Testis (tissue), 3 donors: Measurements from ENCODE around the gene HMBS. TPM values are rescaled to one million over a fixed set of nuclear protein-coding genes. Genes with fewer than 3 reads are reported as not detected.
"Not testable (repeated sequence)": the region's sequence is repeated elsewhere in the genome, so short reads cannot be mapped to it uniquely, and the experiment has no call there.

Experiments used
- DNase-seq: peaks from one replicate; pipeline ENCODE4 v3.0.0-alpha.2; 2019
- H3K27ac ChIP-seq, 2 donors: fragments of 200-600 bp; sonication (generic); one replicate each; pipeline ENCODE4 v1.5.1; 2019
- H3K27me3 ChIP-seq: fragments of 200-600 bp; sonication (generic); one replicate; pipeline ENCODE4 v1.5.1; 2019
- H3K36me3 ChIP-seq: fragments of 200-600 bp; sonication (generic); one replicate; pipeline ENCODE4 v1.5.1; 2017; ENCODE audit warnings: low read depth; ENCODE audit errors: missing control alignments
- H3K4me1 ChIP-seq: fragments of 200-600 bp; sonication (generic); one replicate; pipeline ENCODE4 v1.5.1; 2019
- H3K4me3 ChIP-seq, 2 donors: fragments of 200-600 bp; sonication (generic); one replicate each; pipeline ENCODE4 v1.5.1; 2017 to 2019
- H3K9me3 ChIP-seq: fragments of 200-600 bp; sonication (generic); one replicate; pipeline ENCODE4 v1.5.1; 2017
- CTCF ChIP-seq, 3 experiments: fragments of 450-650 bp in 2 of 3; fragments of 200-600 bp in 1 of 3; sonication (generic) in 1 of 3; IDR thresholded peaks; one replicate each; pipeline ENCODE4 v1.5.1; 2016 to 2019; ENCODE audit warnings: antibody characterized with exemption in 3 of 3, mild to moderate bottlenecking in 2 of 3, moderate library complexity in 1 of 3
- POLR2A ChIP-seq: fragments of 450-650 bp; IDR thresholded peaks from one replicate; pipeline ENCODE4 v1.6.1; 2017; ENCODE audit warnings: antibody characterized with exemption, mild to moderate bottlenecking, moderate library complexity
- WGBS, 2 donors: methylation state at CpG; one replicate each; pipeline ENCODE4 v1.1.5; 2018; 5-methylcytosine and 5-hydroxymethylcytosine counted together
- intact Hi-C: fragments of 100-400 bp; cut with DNase I; formaldehyde crosslinking; loops from one replicate; pipeline ENCODE4 v1.15.1; 2023; ENCODE audit warnings: low total_unique reads
- polyA plus RNA-seq: library from polyadenylated mRNA; stranded (reverse); fragments of 350-450 nt; fragmentation: Illumina TruSeq; extraction: RNeasy Lipid Tissue Mini Kit (QIAGEN cat#74804); gene quantifications from one replicate; pipeline ENCODE4 v1.2.3, GENCODE V29; 2014; ENCODE audit warnings: low read depth, low replicate concordance; ENCODE audit not compliant: insufficient read depth
- total RNA-seq, 2 donors: library from RNA; depleted of rRNA; stranded (reverse); fragments of >200 nt; gene quantifications; one replicate each; pipeline ENCODE4 v1.2.3, GENCODE V29; 2016

Gene HMBS
- total and polyA plus RNA-seq, 3 donors from 2014 or later, result 14.0 to 17.3 (median 17.0) TPM

- DNase-seq, result no peak
- Histone ChIP-seq H3K9me3 (no peaks in the 10 kb centered on the region), H3K4me1 (peaks cover 32% of the 10 kb centered on the region), H3K4me3 (peak overlapping the region; percentile 76 to 85), H3K27me3 (no peaks in the 10 kb centered on the region), H3K27ac (peak overlapping the region; percentile 84 to 93), H3K36me3 (no peaks in the 10 kb centered on the region)
- TF ChIP-seq CTCF (IDR thresholded peaks at IDR 0.05) (no peak), POLR2A (no peak)
- 1 to 2% methylated on average over 10 to 29 of the region's 29 CpGs for WGBS, 2 donors
- intact Hi-C loops, result no loop called here
Measured at GRCh38 chr11:119100994-119101758, 16.5 kb downstream of the HMBS start.

- peaks cover 39% of the 10 kb centered on the region for H3K4me1 ChIP-seq
- TF ChIP-seq POLR2A (no peak), CTCF (IDR thresholded peaks at IDR 0.05) (no peak)
- peak within 1 kb of the TSS; percentile 84 to 93 for H3K27ac ChIP-seq
- intact Hi-C loops, result no loop called here
- peak within 1 kb of the TSS; percentile 76 to 85 for H3K4me3 ChIP-seq
- no peaks in the 10 kb centered on the region for H3K36me3 ChIP-seq
- DNase-seq, result peak; percentile 97
- 0% methylated on average over 32 of the region's 32 CpGs for WGBS, 2 donors
- H3K27me3 ChIP-seq, result no peaks in the 10 kb centered on the region
- no peaks in the 10 kb centered on the region for H3K9me3 ChIP-seq
Measured at GRCh38 chr11:119101759-119102423, 17.2 kb downstream of the HMBS start, which contains the start of gene DPAGT1. DPAGT1 (minus strand) TSS chr11:119101853; CDS start chr11:119101655, 198 bp downstream.

GRCh38 chr11:119103161-119103664 is 18.5 kb downstream of the HMBS start:
- H3K36me3 ChIP-seq, intact Hi-C loops, DNase-seq, H3K9me3 ChIP-seq, H3K27me3 ChIP-seq: not testable (repeated sequence)
- Histone ChIP-seq H3K4me1 (peaks cover 39% of the 10 kb centered on the region), H3K4me3 (peak overlapping the region; percentile 76 to 85), H3K27ac (peak overlapping the region; percentile 84 to 93)
- WGBS, 2 donors, result 68 to 73% methylated on average over 18 of the region's 18 CpGs

- Histone ChIP-seq H3K4me1 (peaks cover 39% of the 10 kb centered on the region), H3K36me3 (no peaks in the 10 kb centered on the region), H3K9me3 (no peaks in the 10 kb centered on the region), H3K4me3 (no peak overlapping the region), H3K27ac (no peak overlapping the region), H3K27me3 (no peaks in the 10 kb centered on the region)
- intact Hi-C loops, result no loop called here
- TF ChIP-seq POLR2A (no peak), CTCF (IDR thresholded peaks at IDR 0.05) (no peak)
- 52 to 64% methylated on average over 4 of the region's 4 CpGs for WGBS, 2 donors
- DNase-seq, result no peak
Measured at GRCh38 chr11:119103793-119104192, 19.1 kb downstream of the HMBS start.
